Psoas muscle (tissue), 8 donors: ENCODE data around the gene ANTXR1. TPM values are rescaled to one million over a fixed set of nuclear protein-coding genes. Genes with fewer than 3 reads are reported as not detected.

Source experiments
- ATAC-seq, 4 donors: fragments of 200-7000 bp; cut with Tn5 transposase; one replicate each; pipeline ENCODE4 v1.9.1; 2020; ENCODE audit warnings: moderate library complexity in 3 of 4, mild to moderate bottlenecking in 2 of 4
- DNase-seq, 2 donors: peaks; one replicate each; pipeline ENCODE4 v3.0.0-alpha.2; 2020
- H3K27ac ChIP-seq: fragments of 200-600 bp; one replicate; pipeline ENCODE4 v1.8.0; 2022
- H3K27me3 ChIP-seq, 3 donors: fragments of 200-600 bp in 1 of 3; one replicate each; pipeline versions ENCODE4 v1.6.1 to v1.8.0; 2013 to 2022; ENCODE audit warnings: low read length in 2 of 3, mild to moderate bottlenecking in 2 of 3, moderate library complexity in 1 of 3; ENCODE audit not compliant: insufficient read depth in 3 of 3
- H3K36me3 ChIP-seq, 2 donors: fragments of 200-600 bp in 1 of 2; one replicate each; pipeline versions ENCODE4 v1.6.1 to v1.8.0; 2013 to 2022; ENCODE audit warnings: low read depth in 1 of 2, mild to moderate bottlenecking in 1 of 2, moderate library complexity in 1 of 2; ENCODE audit not compliant: insufficient read depth in 1 of 2
- H3K4me1 ChIP-seq: fragments of 200-600 bp; one replicate; pipeline ENCODE4 v1.8.0; 2022
- H3K4me3 ChIP-seq: fragments of 200-600 bp; one replicate; pipeline ENCODE4 v1.8.0; 2022; ENCODE audit warnings: mild to moderate bottlenecking
- H3K9me3 ChIP-seq: fragments of 200-600 bp; one replicate; pipeline ENCODE4 v1.8.0; 2022
- CTCF ChIP-seq: fragments of 200-600 bp; IDR thresholded peaks from one replicate; pipeline ENCODE4 v1.8.0; 2022; ENCODE audit warnings: antibody characterized with exemption
- WGBS, 3 donors: extraction: QIAGEN DNeasy Blood & Tissue Kit; methylation state at CpG; one replicate each; pipeline versions ENCODE4 v1.1.6 to v1.1.7; 2013; 5-methylcytosine and 5-hydroxymethylcytosine counted together
- intact Hi-C, 2 donors: fragments of 100-400 bp; cut with DNase I; formaldehyde crosslinking; loops; one replicate each; pipeline versions ENCODE4 v1.11.0 to v1.14.2; 2022
- polyA plus RNA-seq, 3 donors: library from polyadenylated mRNA; stranded (reverse); fragments of 200-250 nt; gene quantifications; one replicate each; pipeline ENCODE4 v1.2.3, GENCODE V29; 2013
- total RNA-seq, 4 donors: library from RNA; stranded (reverse); fragmentation: NEBNext Ultra II Directional in 2 of 4; extraction: Animal tissue kit (Norgen Biotek cat#: 25700) in 2 of 4; gene quantifications; one replicate each; pipeline versions ENCODE4 v1.2.1 to v1.2.4, GENCODE V29; 2021 to 2023
- donor health status: healthy with polysubstance abuse.
- donor health status: DM: no; HTN: no; CAD: no; lungs with moderate emphysema.
- donor health status: Bipolar disorder and iron deficiency.
- donor health status: healthy.
- donor health status: DM: yes; HTN: yes; CAD: no.
- donor health status: DM: no; HTN: no; CAD: no.
- donor health status: DM: no; HTN: no; CAD: no.
- donor health status: DM: yes; HTN: yes; CAD: no.

Gene ANTXR1
- total and polyA plus RNA-seq, 7 donors: 3.7 to 24.3 (median 10.9) TPM

DNA sequence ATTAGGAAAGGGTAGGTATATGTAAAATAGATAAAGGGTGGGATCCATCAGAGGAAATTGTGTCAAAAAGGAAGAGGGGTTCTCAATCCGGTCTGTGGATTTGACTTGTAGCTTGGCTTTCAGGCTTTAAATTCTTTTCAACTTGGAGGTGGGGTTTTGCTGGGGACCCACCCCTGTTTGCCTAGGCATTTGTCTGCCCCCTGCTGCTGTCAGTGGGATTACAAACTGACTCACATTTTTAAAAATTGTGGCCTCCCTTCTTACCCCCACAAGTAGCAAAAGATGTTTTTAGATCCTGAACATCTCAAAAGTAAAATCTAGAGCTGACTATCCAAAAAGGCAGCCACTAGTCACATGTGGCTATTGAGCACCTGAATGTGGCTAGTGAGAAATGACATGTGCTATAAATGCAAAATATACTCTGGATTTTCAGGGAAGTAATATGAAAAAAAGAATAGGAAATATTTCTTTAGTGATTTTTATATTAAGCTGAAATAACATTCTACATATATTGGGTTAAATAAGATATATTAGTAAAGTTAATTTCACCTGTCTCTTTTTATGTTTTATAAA lies 195.1 kb downstream of the ANTXR1 start:
- Histone ChIP-seq H3K9me3 (no peaks in the 10 kb centered on the region), H3K27ac (no peak overlapping the region), H3K4me1 (no peaks in the 10 kb centered on the region), H3K27me3 (no peaks in the 10 kb centered on the region), H3K4me3 (no peak overlapping the region), H3K36me3 (no peaks in the 10 kb centered on the region)
- intact Hi-C loops: no loop called here
- WGBS, 3 donors: 85 to 94% (median 93%) methylated on average over 1 of the region's 1 CpG
- TF ChIP-seq CTCF: no peak
- ATAC-seq (no peak), DNase-seq (no peak)

DNA sequence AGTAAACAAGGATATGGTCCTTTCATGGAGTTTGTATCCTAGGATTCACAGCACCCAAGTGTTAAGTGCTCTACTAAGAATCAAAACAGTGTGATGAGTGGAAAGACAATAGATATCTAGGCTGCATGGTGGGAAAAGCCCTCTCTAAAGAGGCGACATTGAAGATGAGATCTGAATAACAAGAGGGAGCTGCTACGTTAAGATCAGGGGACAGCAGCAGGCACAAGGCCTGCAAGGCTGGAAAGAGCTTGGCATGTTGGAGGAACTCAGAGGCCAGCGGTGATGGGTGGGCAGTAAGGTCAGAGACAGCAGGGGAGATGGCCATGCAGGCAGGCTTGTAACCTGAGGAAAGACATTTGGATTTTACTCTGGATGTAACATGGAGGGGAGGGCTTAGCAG lies 196.5 kb downstream of the ANTXR1 start:
- ATAC-seq (no peak), DNase-seq (no peak)
- 77 to 85% (median 79%) methylated on average over 3 of the region's 3 CpGs for WGBS, 3 donors
- no peaks in the 10 kb centered on the region for H3K36me3 ChIP-seq
- H3K27me3 ChIP-seq: no peaks in the 10 kb centered on the region
- TF ChIP-seq CTCF: no peak
- H3K4me1 ChIP-seq: peaks cover 3% of the 10 kb centered on the region
- intact Hi-C loops: no loop called here
- no peaks in the 10 kb centered on the region for H3K9me3 ChIP-seq
- H3K4me3 ChIP-seq: no peak overlapping the region
- no peak overlapping the region for H3K27ac ChIP-seq

- 81 to 86% (median 82%) methylated on average over 6 of the region's 6 CpGs for WGBS, 3 donors
- peaks cover 3% of the 10 kb centered on the region for H3K4me1 ChIP-seq
- DNase-seq (no peak), ATAC-seq (no peak)
- intact Hi-C loops: no loop called here
- H3K27ac ChIP-seq: no peak overlapping the region
- H3K36me3 ChIP-seq: no peaks in the 10 kb centered on the region
- H3K4me3 ChIP-seq: no peak overlapping the region
- no peaks in the 10 kb centered on the region for H3K9me3 ChIP-seq
- no peak for TF ChIP-seq CTCF
- no peaks in the 10 kb centered on the region for H3K27me3 ChIP-seq
Observed at GRCh38 chr2:69210385-69210784, 197.4 kb downstream of the ANTXR1 start.

DNA sequence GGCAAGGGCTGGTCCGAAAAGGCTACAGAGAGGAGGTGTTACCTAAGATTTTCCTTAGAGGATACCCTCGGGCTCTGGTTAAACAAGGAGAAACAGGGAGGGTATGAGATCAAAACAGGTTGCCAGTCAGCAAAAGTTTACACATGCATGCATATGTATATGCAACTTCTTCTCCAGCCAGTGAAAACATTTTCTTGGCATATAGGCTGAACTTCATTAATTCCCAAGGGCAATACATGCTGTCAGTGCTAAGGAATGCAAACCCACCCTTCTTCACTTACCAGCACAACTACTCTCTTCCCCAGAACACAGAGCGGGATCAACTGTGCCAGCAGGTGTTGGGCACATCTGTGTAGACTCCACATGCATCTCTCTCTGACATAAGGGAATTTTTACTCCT lies 198.1 kb downstream of the ANTXR1 start:
- H3K27me3 ChIP-seq: no peaks in the 10 kb centered on the region
- H3K9me3 ChIP-seq: no peaks in the 10 kb centered on the region
- no peak for DNase-seq
- H3K36me3 ChIP-seq: no peaks in the 10 kb centered on the region
- H3K27ac ChIP-seq: no peak overlapping the region
- H3K4me1 ChIP-seq: peaks cover 3% of the 10 kb centered on the region
- intact Hi-C loops: no loop called here
- no peak for ATAC-seq
- H3K4me3 ChIP-seq: no peak overlapping the region
- TF ChIP-seq CTCF: no peak
- 89 to 95% (median 89%) methylated on average over 3 of the region's 3 CpGs for WGBS, 3 donors

DNA sequence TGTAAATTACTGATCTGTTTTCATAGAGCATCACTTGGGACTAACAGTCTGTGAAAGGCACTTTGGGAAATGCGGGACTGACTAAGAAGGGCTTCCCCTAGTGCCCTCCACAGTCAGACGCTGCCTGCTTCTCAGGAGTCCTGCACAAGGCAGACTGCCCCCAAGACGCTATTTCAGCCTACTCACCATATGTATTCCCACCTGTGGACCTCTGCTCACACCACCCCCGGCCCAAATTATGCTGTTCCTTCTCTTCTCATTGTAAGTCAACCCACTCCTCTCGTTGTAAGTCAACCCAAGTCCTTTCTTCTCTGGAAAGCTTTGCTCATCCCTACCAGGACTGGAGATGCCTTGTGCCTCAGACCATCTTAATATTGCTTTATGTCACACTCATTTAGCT lies 198.7 kb downstream of the ANTXR1 start:
- Histone ChIP-seq H3K27me3 (no peaks in the 10 kb centered on the region), H3K27ac (no peak overlapping the region), H3K36me3 (no peaks in the 10 kb centered on the region), H3K9me3 (no peaks in the 10 kb centered on the region), H3K4me1 (peaks cover 3% of the 10 kb centered on the region), H3K4me3 (no peak overlapping the region)
- DNase-seq: no peak
- TF ChIP-seq CTCF: no peak
- WGBS, 3 donors: 89 to 95% (median 95%) methylated on average over 5 of the region's 5 CpGs
- no peak for ATAC-seq
- intact Hi-C loops: no loop called here
